ENCODE data around the gene HRAS.

The HRAS gene

GRCh38 chr11:551131-551530 lies 15.8 kb upstream of the HRAS start:
- DNase-seq: no peak
- 90% methylated on average over 14 of the region's 16 CpGs for WGBS (ENCODE audit: insufficient coverage)
- peaks cover 0 to 17% (median 10%) of the 10 kb centered on the region in 4 experiments for H3K4me1 ChIP-seq (ENCODE audit: control extremely low read depth in 1 of 4, control insufficient read depth in 4 of 4, insufficient read depth in 4 of 4, low read length in 3 of 4)
- peaks cover 0 to 5% (median 0%) of the 10 kb centered on the region in 4 experiments for H3K36me3 ChIP-seq (ENCODE audit: control insufficient read depth in 4 of 4, insufficient read depth in 4 of 4, low read length in 3 of 4)
- H3K9me3 ChIP-seq (ENCODE audit: control extremely low read depth in 1 of 5, control insufficient read depth in 4 of 5, insufficient read depth in 2 of 5, low read depth in 1 of 5, low read length in 4 of 5): no peaks in the 10 kb centered on the region
- H3K4me3 ChIP-seq (ENCODE audit: control insufficient read depth in 1 of 7, extremely low read depth in 1 of 7, insufficient read depth in 4 of 7, low read depth in 2 of 7, low read length in 6 of 7): no peak overlapping the region
- CTCF ChIA-PET: interaction anchor here (1.3 kb wide), 1 partner anchor 9 kb away, joined by 5 read pairs; no protein-coding TSS in a partner anchor
- H3K27ac ChIP-seq (ENCODE audit: insufficient read depth in 1 of 2, low read depth in 1 of 2, low read length in 2 of 2, poor library complexity in 1 of 2, severe bottlenecking in 2 of 2): no peak overlapping the region
- POLR2A ChIA-PET: no interaction called here
- peaks cover 0 to 11% (median 4%) of the 10 kb centered on the region in 5 experiments for H3K27me3 ChIP-seq (replicated peaks in 2 of 5; ENCODE audit: control insufficient read depth in 4 of 5, insufficient read depth in 5 of 5, low read length in 4 of 5)

GRCh38 chr11:550746-551085 lies 15.3 kb upstream of the HRAS start:
- H3K27me3 ChIP-seq (replicated peaks in 2 of 5; ENCODE audit: control insufficient read depth in 4 of 5, insufficient read depth in 5 of 5, low read length in 4 of 5): peaks cover 0 to 7% (median 4%) of the 10 kb centered on the region in 5 experiments
- ChIA-PET CTCF (interaction anchor here (1.3 kb wide), 1 partner anchor 9 kb away, joined by 5 read pairs; no protein-coding TSS in a partner anchor), POLR2A (no interaction called here)
- no peak for DNase-seq
- H3K27ac ChIP-seq (ENCODE audit: insufficient read depth in 1 of 2, low read depth in 1 of 2, low read length in 2 of 2, poor library complexity in 1 of 2, severe bottlenecking in 2 of 2): no peak overlapping the region
- peaks cover 0 to 5% (median 0%) of the 10 kb centered on the region in 4 experiments for H3K36me3 ChIP-seq (ENCODE audit: control insufficient read depth in 4 of 4, insufficient read depth in 4 of 4, low read length in 3 of 4)
- H3K4me3 ChIP-seq (ENCODE audit: control insufficient read depth in 1 of 7, extremely low read depth in 1 of 7, insufficient read depth in 4 of 7, low read depth in 2 of 7, low read length in 6 of 7): no peak overlapping the region
- WGBS (ENCODE audit: insufficient coverage): 100% methylated on average over 3 of the region's 5 CpGs
- H3K9me3 ChIP-seq (ENCODE audit: control extremely low read depth in 1 of 5, control insufficient read depth in 4 of 5, insufficient read depth in 2 of 5, low read depth in 1 of 5, low read length in 4 of 5): no peaks in the 10 kb centered on the region
- peaks cover 0 to 13% (median 8%) of the 10 kb centered on the region in 4 experiments for H3K4me1 ChIP-seq (ENCODE audit: control extremely low read depth in 1 of 4, control insufficient read depth in 4 of 4, insufficient read depth in 4 of 4, low read length in 3 of 4)

GRCh38 chr11:550021-550745 lies 14.8 kb upstream of the HRAS start:
- Histone ChIP-seq H3K27me3 (replicated peaks in 2 of 5; ENCODE audit: control insufficient read depth in 4 of 5, insufficient read depth in 5 of 5, low read length in 4 of 5) (peaks cover 0 to 1% (median under 1%) of the 10 kb centered on the region in 5 experiments), H3K4me3 (ENCODE audit: control insufficient read depth in 1 of 7, extremely low read depth in 1 of 7, insufficient read depth in 4 of 7, low read depth in 2 of 7, low read length in 6 of 7) (no peak overlapping the region), H3K9me3 (ENCODE audit: control extremely low read depth in 1 of 5, control insufficient read depth in 4 of 5, insufficient read depth in 2 of 5, low read depth in 1 of 5, low read length in 4 of 5) (no peaks in the 10 kb centered on the region), H3K27ac (ENCODE audit: insufficient read depth in 1 of 2, low read depth in 1 of 2, low read length in 2 of 2, poor library complexity in 1 of 2, severe bottlenecking in 2 of 2) (no peak overlapping the region), H3K4me1 (ENCODE audit: control extremely low read depth in 1 of 4, control insufficient read depth in 4 of 4, insufficient read depth in 4 of 4, low read length in 3 of 4) (peaks cover 0 to 8% (median 4%) of the 10 kb centered on the region in 4 experiments), H3K36me3 (ENCODE audit: control insufficient read depth in 4 of 4, insufficient read depth in 4 of 4, low read length in 3 of 4) (peaks cover 0 to 5% (median 0%) of the 10 kb centered on the region in 4 experiments)
- ChIA-PET POLR2A (no interaction called here), CTCF (interaction anchor here (1.3 kb wide), 1 partner anchor 10 kb away, joined by 5 read pairs; no protein-coding TSS in a partner anchor)
- 99% methylated on average over 25 of the region's 25 CpGs for WGBS (ENCODE audit: insufficient coverage)
- DNase-seq: no peak

- ChIA-PET CTCF (no interaction called here), POLR2A (no interaction called here)
- Histone ChIP-seq H3K27ac (ENCODE audit: insufficient read depth in 1 of 2, low read depth in 1 of 2, low read length in 2 of 2, poor library complexity in 1 of 2, severe bottlenecking in 2 of 2) (no peak overlapping the region), H3K4me1 (ENCODE audit: control extremely low read depth in 1 of 4, control insufficient read depth in 4 of 4, insufficient read depth in 4 of 4, low read length in 3 of 4) (no peaks in the 10 kb centered on the region), H3K27me3 (replicated peaks in 2 of 5; ENCODE audit: control insufficient read depth in 4 of 5, insufficient read depth in 5 of 5, low read length in 4 of 5) (no peaks in the 10 kb centered on the region), H3K9me3 (ENCODE audit: control extremely low read depth in 1 of 5, control insufficient read depth in 4 of 5, insufficient read depth in 2 of 5, low read depth in 1 of 5, low read length in 4 of 5) (no peaks in the 10 kb centered on the region), H3K36me3 (ENCODE audit: control insufficient read depth in 4 of 4, insufficient read depth in 4 of 4, low read length in 3 of 4) (peaks cover 0 to 5% (median 0%) of the 10 kb centered on the region in 4 experiments), H3K4me3 (ENCODE audit: control insufficient read depth in 1 of 7, extremely low read depth in 1 of 7, insufficient read depth in 4 of 7, low read depth in 2 of 7, low read length in 6 of 7) (no peak overlapping the region)
- WGBS (ENCODE audit: insufficient coverage): 97% methylated on average over 29 of the region's 32 CpGs
- no peak for DNase-seq
These were observed 13.6 kb upstream of the HRAS start for GRCh38 chr11:548700-549603.

GRCh38 chr11:545171-545570 lies 9.8 kb upstream of the HRAS start:
- ChIA-PET CTCF (interaction anchor here (0.9 to 1.1 kb wide), 3 partner anchors 9 to 26 kb away, joined by 3 to 5 read pairs (median 4); no protein-coding TSS in a partner anchor), POLR2A (interaction anchor here (0.7 kb wide), 1 partner anchor 60 kb away, joined by 3 read pairs; no protein-coding TSS in a partner anchor)
- Histone ChIP-seq H3K27ac (ENCODE audit: insufficient read depth in 1 of 2, low read depth in 1 of 2, low read length in 2 of 2, poor library complexity in 1 of 2, severe bottlenecking in 2 of 2) (no peak overlapping the region), H3K27me3 (replicated peaks in 2 of 5; ENCODE audit: control insufficient read depth in 4 of 5, insufficient read depth in 5 of 5, low read length in 4 of 5) (no peaks in the 10 kb centered on the region), H3K4me3 (ENCODE audit: control insufficient read depth in 1 of 7, extremely low read depth in 1 of 7, insufficient read depth in 4 of 7, low read depth in 2 of 7, low read length in 6 of 7) (no peak overlapping the region), H3K9me3 (ENCODE audit: control extremely low read depth in 1 of 5, control insufficient read depth in 4 of 5, insufficient read depth in 2 of 5, low read depth in 1 of 5, low read length in 4 of 5) (no peaks in the 10 kb centered on the region), H3K4me1 (ENCODE audit: control extremely low read depth in 1 of 4, control insufficient read depth in 4 of 4, insufficient read depth in 4 of 4, low read length in 3 of 4) (no peaks in the 10 kb centered on the region), H3K36me3 (ENCODE audit: control insufficient read depth in 4 of 4, insufficient read depth in 4 of 4, low read length in 3 of 4) (peaks cover 0 to 1% (median 0%) of the 10 kb centered on the region in 4 experiments)
- WGBS (ENCODE audit: insufficient coverage): 95% methylated on average over 10 of the region's 11 CpGs
- no peak for DNase-seq

GRCh38 chr11:544817-545166 lies 9.4 kb upstream of the HRAS start:
- Histone ChIP-seq H3K36me3 (ENCODE audit: control insufficient read depth in 4 of 4, insufficient read depth in 4 of 4, low read length in 3 of 4) (no peaks in the 10 kb centered on the region), H3K4me1 (ENCODE audit: control extremely low read depth in 1 of 4, control insufficient read depth in 4 of 4, insufficient read depth in 4 of 4, low read length in 3 of 4) (no peaks in the 10 kb centered on the region), H3K9me3 (ENCODE audit: control extremely low read depth in 1 of 5, control insufficient read depth in 4 of 5, insufficient read depth in 2 of 5, low read depth in 1 of 5, low read length in 4 of 5) (no peaks in the 10 kb centered on the region), H3K4me3 (ENCODE audit: control insufficient read depth in 1 of 7, extremely low read depth in 1 of 7, insufficient read depth in 4 of 7, low read depth in 2 of 7, low read length in 6 of 7) (no peak overlapping the region), H3K27me3 (replicated peaks in 2 of 5; ENCODE audit: control insufficient read depth in 4 of 5, insufficient read depth in 5 of 5, low read length in 4 of 5) (no peaks in the 10 kb centered on the region), H3K27ac (ENCODE audit: insufficient read depth in 1 of 2, low read depth in 1 of 2, low read length in 2 of 2, poor library complexity in 1 of 2, severe bottlenecking in 2 of 2) (no peak overlapping the region)
- ChIA-PET CTCF (interaction anchor here (0.9 to 1.1 kb wide), 2 partner anchors 11 to 26 kb away, joined by 3 to 4 read pairs; no protein-coding TSS in a partner anchor), POLR2A (no interaction called here)
- WGBS (ENCODE audit: insufficient coverage): 93% methylated on average over 5 of the region's 5 CpGs
- no peak for DNase-seq
